Mesendoderm (in vitro differentiated cells): ENCODE data around the gene PIK3C3.
A peak's percentile ranks its signal among the peaks of the same experiment; 100 is the strongest.
"Not testable (repeated sequence)": the region's sequence is repeated elsewhere in the genome, so short reads cannot be mapped to it uniquely, and the experiment has no call there.

Experiments used
- DNase-seq: peaks from one replicate; pipeline ENCODE4 v3.0.0; 2013
- H2AK5ac ChIP-seq: 2 replicates; pipeline ENCODE4 v1.6.1; 2013; ENCODE audit warnings: low read length, inconsistent platforms
- H2BK120ac ChIP-seq: 2 replicates; pipeline ENCODE4 v1.6.1; 2013; ENCODE audit warnings: low read depth, mild to moderate bottlenecking, low read length, moderate library complexity, mixed read lengths
- H2BK15ac ChIP-seq: replicated peaks from 2 replicates; pipeline ENCODE4 v1.6.1; 2013; ENCODE audit warnings: low read depth, mild to moderate bottlenecking, moderate library complexity
- H2BK5ac ChIP-seq: 2 replicates; pipeline ENCODE4 v1.6.1; 2013; ENCODE audit warnings: low read length, inconsistent platforms
- H3K18ac ChIP-seq: 2 replicates; pipeline ENCODE4 v1.6.1; 2013; ENCODE audit warnings: mild to moderate bottlenecking, low read length, mixed read lengths
- H3K23ac ChIP-seq: one replicate; pipeline ENCODE4 v1.6.1; 2013; ENCODE audit warnings: low read length
- H3K27ac ChIP-seq: 2 replicates; pipeline ENCODE4 v1.5.1; 2013; ENCODE audit warnings: low read depth, mild to moderate bottlenecking, inconsistent platforms, low read length, moderate library complexity
- H3K27me3 ChIP-seq: 2 replicates; pipeline ENCODE4 v1.6.1; 2013; ENCODE audit warnings: low read length, control low read depth, mild to moderate bottlenecking, inconsistent platforms; ENCODE audit not compliant: insufficient read depth, poor library complexity
- H3K36me3 ChIP-seq: 2 replicates; pipeline ENCODE4 v1.6.1; 2013; ENCODE audit warnings: low read length, inconsistent platforms; ENCODE audit not compliant: control insufficient read depth, insufficient read depth
- H3K4ac ChIP-seq: one replicate; pipeline ENCODE4 v1.6.1; 2013; ENCODE audit warnings: low read depth, mild to moderate bottlenecking, low read length, moderate library complexity
- H3K4me1 ChIP-seq: 2 replicates; pipeline ENCODE4 v1.6.1; 2013; ENCODE audit warnings: low read depth, low read length, inconsistent platforms; ENCODE audit not compliant: control insufficient read depth
- H3K4me2 ChIP-seq: 2 replicates; pipeline ENCODE4 v1.6.1; 2013; ENCODE audit warnings: low read length
- H3K4me3 ChIP-seq: 2 replicates; pipeline ENCODE4 v1.5.1; 2013; ENCODE audit warnings: mild to moderate bottlenecking, low read length
- H3K56ac ChIP-seq: one replicate; pipeline ENCODE4 v1.6.1; 2013; ENCODE audit warnings: low read length
- H3K79me1 ChIP-seq: 2 replicates; pipeline ENCODE4 v1.6.1; 2013; ENCODE audit warnings: low read length, inconsistent platforms
- H3K79me2 ChIP-seq: 2 replicates; pipeline ENCODE4 v1.6.1; 2013; ENCODE audit warnings: mild to moderate bottlenecking, low read length; ENCODE audit not compliant: control insufficient read depth, insufficient read depth
- H3K9ac ChIP-seq: 2 replicates; pipeline ENCODE4 v1.6.1; 2013; ENCODE audit warnings: low read length, inconsistent platforms
- H4K5ac ChIP-seq: one replicate; pipeline ENCODE4 v1.6.1; 2013; ENCODE audit warnings: low read length
- H4K8ac ChIP-seq: one replicate; pipeline ENCODE4 v1.6.1; 2013; ENCODE audit warnings: low read depth, mild to moderate bottlenecking, control low read depth, low read length, moderate library complexity
- WGBS: extraction: QIAGEN DNeasy Blood & Tissue Kit; methylation state at CpG from one replicate; pipeline ENCODE4 v1.1.7; 2013; ENCODE audit warnings: low lambda C conversion rate, missing lambda C conversion rate; ENCODE audit not compliant: insufficient coverage; ENCODE audit errors: extremely low coverage; 5-methylcytosine and 5-hydroxymethylcytosine counted together

Gene PIK3C3

GRCh38 chr18:42107287-42107686 is 152.3 kb downstream of the PIK3C3 start:
- Histone ChIP-seq H3K4me3 (no peak overlapping the region), H3K27ac (no peak overlapping the region), H2BK15ac (no peak overlapping the region), H3K56ac (no peak overlapping the region), H2AK5ac (no peak overlapping the region), H3K4me2 (no peak overlapping the region), H3K27me3 (no peaks in the 10 kb centered on the region), H3K18ac (no peak overlapping the region), H4K5ac (no peak overlapping the region), H3K79me2 (no peaks in the 10 kb centered on the region), H2BK120ac (no peak overlapping the region), H3K4ac (no peak overlapping the region), H3K79me1 (no peaks in the 10 kb centered on the region), H3K36me3 (no peaks in the 10 kb centered on the region), H2BK5ac (no peak overlapping the region), H3K9ac (no peak overlapping the region), H4K8ac (no peak overlapping the region), H3K23ac (no peak overlapping the region), H3K4me1 (no peaks in the 10 kb centered on the region)
- no peak for DNase-seq
- WGBS, result no CpG with 5 or more reads among the region's 4 CpGs

DNA sequence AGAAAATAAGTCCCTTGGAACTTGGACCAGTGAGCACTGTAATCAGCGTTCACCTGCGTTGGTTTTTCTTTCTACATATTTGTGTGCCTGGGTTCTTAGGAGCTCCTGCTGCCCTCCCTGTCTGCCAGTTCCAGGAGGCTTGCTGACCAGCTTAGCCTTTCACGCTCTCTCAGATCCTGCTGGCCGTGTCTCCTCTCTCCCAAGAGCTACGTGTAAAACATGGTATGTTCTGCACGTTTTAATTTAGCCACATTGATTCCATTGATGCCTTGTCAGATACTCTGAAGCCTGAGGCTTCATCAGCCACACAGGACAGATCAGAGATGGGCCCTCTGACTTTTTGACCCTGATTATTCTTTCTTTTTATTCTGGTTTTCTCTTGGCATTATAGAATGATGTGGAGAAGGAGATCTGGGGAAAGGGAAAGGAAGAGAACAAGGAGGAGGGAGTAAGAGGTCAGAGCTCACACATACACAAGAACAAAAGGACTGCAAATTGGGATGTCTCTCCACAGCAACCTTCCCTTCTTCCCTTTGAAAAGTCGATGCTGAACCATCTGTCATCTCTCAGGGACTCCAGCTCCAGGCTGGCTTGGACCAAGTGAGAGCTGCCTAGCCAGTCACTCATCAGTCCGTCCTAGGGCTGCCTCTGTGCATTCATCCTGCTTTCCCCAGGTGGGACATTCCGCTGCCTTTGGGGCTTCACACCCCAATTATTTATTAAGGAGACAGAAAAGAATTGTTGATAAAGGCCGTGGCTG is 152.8 kb downstream of the PIK3C3 start:
- Histone ChIP-seq H3K18ac (no peak overlapping the region), H2BK120ac (no peak overlapping the region), H3K27me3 (no peaks in the 10 kb centered on the region), H2AK5ac (no peak overlapping the region), H3K4me2 (no peak overlapping the region), H3K79me2 (no peaks in the 10 kb centered on the region), H3K36me3 (no peaks in the 10 kb centered on the region), H3K27ac (no peak overlapping the region), H2BK5ac (no peak overlapping the region), H3K4me1 (no peaks in the 10 kb centered on the region), H3K4ac (no peak overlapping the region), H3K4me3 (no peak overlapping the region), H4K5ac (no peak overlapping the region), H3K23ac (no peak overlapping the region), H3K79me1 (no peaks in the 10 kb centered on the region), H3K9ac (no peak overlapping the region), H3K56ac (no peak overlapping the region), H4K8ac (no peak overlapping the region), H2BK15ac (no peak overlapping the region)
- no peak for DNase-seq
- no CpG with 5 or more reads among the region's 10 CpGs for WGBS

DNA sequence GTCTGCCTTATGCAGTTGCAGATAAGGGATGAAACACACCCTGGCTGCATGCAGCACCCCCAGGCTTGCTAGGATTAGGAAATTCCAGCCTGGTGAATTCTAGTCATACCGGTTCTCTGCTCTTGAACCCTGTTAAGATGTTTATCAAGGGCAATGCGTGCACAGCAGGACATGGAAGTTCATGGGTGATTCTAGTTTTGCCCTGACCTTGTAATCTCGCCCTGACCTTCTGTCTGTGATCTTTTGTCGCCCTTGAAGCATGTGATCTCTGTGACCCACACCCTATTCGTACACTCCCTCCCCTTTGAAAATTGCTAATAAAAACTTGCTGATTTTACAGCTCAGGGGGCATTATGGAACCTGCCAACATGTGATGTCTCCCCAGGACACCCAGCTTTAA is 157.1 kb downstream of the PIK3C3 start:
- not testable (repeated sequence) for H3K79me1 ChIP-seq, H3K27me3 ChIP-seq, H3K79me2 ChIP-seq, H3K36me3 ChIP-seq, H2BK120ac ChIP-seq, H2BK15ac ChIP-seq, H3K4me2 ChIP-seq, H3K27ac ChIP-seq, H3K9ac ChIP-seq, DNase-seq, H3K4ac ChIP-seq, H3K23ac ChIP-seq, H3K4me3 ChIP-seq, H3K4me1 ChIP-seq, H3K56ac ChIP-seq, H4K5ac ChIP-seq, H3K18ac ChIP-seq, H2BK5ac ChIP-seq, H2AK5ac ChIP-seq, H4K8ac ChIP-seq
- WGBS, result no CpG with 5 or more reads among the region's 5 CpGs

DNA sequence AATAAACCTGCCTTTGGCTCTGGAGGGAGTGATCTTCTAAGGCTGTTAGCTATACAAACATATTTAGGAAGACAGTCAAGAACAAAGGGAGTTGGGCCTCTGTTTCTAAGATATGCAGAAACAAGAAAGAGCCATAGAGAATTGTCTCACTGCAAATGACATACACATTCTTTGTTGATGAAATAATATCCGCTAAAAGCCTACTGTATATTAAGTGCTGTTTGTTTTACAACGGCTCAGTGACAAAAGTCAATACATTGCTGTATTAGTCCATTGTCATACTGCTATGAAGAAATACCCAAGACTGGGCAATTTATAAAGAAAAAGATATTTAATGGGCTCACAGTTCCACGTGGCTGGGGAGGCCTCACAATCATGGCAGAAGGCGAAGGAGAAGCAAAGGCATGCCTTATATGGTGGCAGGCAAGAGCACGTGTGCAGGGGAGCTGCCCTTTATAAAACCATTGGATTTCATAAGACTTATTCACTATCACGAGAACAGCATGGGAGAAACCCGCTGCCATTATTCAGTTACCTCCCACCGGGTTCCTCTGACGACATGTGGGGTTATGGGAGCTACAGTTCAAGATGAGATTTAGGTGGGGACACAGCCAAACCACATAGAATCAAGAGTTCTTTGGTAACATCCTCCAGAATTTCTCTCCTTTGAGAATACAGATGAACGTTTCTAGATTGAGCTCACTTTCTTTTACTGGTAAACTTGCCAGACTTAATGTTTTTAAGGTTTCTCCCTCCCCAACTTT is 157.8 kb downstream of the PIK3C3 start:
- no peak overlapping the region for H2BK120ac ChIP-seq
- H2BK5ac ChIP-seq, result no peak overlapping the region
- no peaks in the 10 kb centered on the region for H3K79me2 ChIP-seq
- no peak overlapping the region for H2AK5ac ChIP-seq
- no peak overlapping the region for H3K9ac ChIP-seq
- H3K18ac ChIP-seq, result no peak overlapping the region
- no peak overlapping the region for H4K5ac ChIP-seq
- no peak overlapping the region for H4K8ac ChIP-seq
- no peaks in the 10 kb centered on the region for H3K4me1 ChIP-seq
- H3K4ac ChIP-seq, result no peak overlapping the region
- H3K56ac ChIP-seq, result no peak overlapping the region
- no peak overlapping the region for H3K4me2 ChIP-seq
- no peak overlapping the region for H3K27ac ChIP-seq
- H2BK15ac ChIP-seq, result no peak overlapping the region
- DNase-seq, result no peak
- no peak overlapping the region for H3K23ac ChIP-seq
- H3K4me3 ChIP-seq, result no peak overlapping the region
- WGBS, result no CpG with 5 or more reads among the region's 10 CpGs
- no peaks in the 10 kb centered on the region for H3K27me3 ChIP-seq
- no peaks in the 10 kb centered on the region for H3K79me1 ChIP-seq
- no peaks in the 10 kb centered on the region for H3K36me3 ChIP-seq

GRCh38 chr18:42113529-42114191 is 158.6 kb downstream of the PIK3C3 start:
- no peaks in the 10 kb centered on the region for H3K27me3 ChIP-seq
- no peaks in the 10 kb centered on the region for H3K79me1 ChIP-seq
- peak; percentile 8 for DNase-seq
- H3K4me2 ChIP-seq, result no peak overlapping the region
- H3K23ac ChIP-seq, result no peak overlapping the region
- no peaks in the 10 kb centered on the region for H3K4me1 ChIP-seq
- WGBS, result no CpG with 5 or more reads among the region's 5 CpGs
- H3K4me3 ChIP-seq, result no peak overlapping the region
- no peaks in the 10 kb centered on the region for H3K36me3 ChIP-seq
- no peak overlapping the region for H3K9ac ChIP-seq
- no peak overlapping the region for H2AK5ac ChIP-seq
- H2BK120ac ChIP-seq, result no peak overlapping the region
- H3K27ac ChIP-seq, result no peak overlapping the region
- H4K5ac ChIP-seq, result peak overlapping the region; percentile 78
- H3K18ac ChIP-seq, result no peak overlapping the region
- no peaks in the 10 kb centered on the region for H3K79me2 ChIP-seq
- no peak overlapping the region for H2BK5ac ChIP-seq
- no peak overlapping the region for H4K8ac ChIP-seq
- no peak overlapping the region for H2BK15ac ChIP-seq
- no peak overlapping the region for H3K4ac ChIP-seq
- peak overlapping the region; percentile 31 for H3K56ac ChIP-seq
